ENCODE results near the gene SPANXC.
A peak's percentile ranks its signal among the peaks of the same experiment; 100 is the strongest.
"Not testable (repeated sequence)": the region's sequence is repeated elsewhere in the genome, so short reads cannot be mapped to it uniquely, and the experiment has no call there.

Gene SPANXC, protein sequence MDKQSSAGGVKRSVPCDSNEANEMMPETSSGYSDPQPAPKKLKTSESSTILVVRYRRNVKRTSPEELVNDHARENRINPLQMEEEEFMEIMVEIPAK

DNA sequence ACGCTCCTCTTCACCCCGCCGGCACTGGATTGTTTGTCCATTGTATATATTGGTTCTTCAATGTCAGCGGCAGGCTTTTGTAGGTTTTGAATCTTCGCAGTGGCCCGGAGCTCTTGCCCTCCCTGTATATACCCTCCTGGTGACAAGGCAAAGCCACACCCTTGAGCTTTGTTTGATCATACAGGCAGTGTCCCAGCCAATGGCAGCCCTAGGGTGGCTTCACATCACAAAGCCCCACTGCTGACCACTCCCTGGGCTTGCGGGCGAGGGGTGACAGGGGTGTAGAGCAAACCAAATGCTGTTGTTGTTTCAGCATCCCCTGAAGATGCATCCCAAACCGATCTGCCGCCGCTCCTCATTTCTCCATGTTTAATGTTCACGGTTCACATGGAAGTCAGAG lies at the start of gene SPANXC:
Gene SPANXC (minus strand): TSS at position 101 of the 400 bp plus-strand sequence. CDS start 60 bp downstream, at position 41.
- not testable (repeated sequence) for H3K4me3 ChIP-seq (ENCODE audit: low read depth, low read length); DNase-seq (ENCODE audit: low read depth)

- no peak for TF ChIP-seq CTCF (conservative IDR thresholded peaks at IDR 0.05; ENCODE audit: low read depth, low read length)
- no peak overlapping the region for H3K4me3 ChIP-seq (ENCODE audit: low read depth, low read length)
- DNase-seq (ENCODE audit: low read depth) = peak; percentile 4
Observed at GRCh38 chrX:141279476-141279875, 37.2 kb upstream of the SPANXC start.

GRCh38 chrX:141278306-141278705 lies 36.0 kb upstream of the SPANXC start:
- peak; percentile 36 for DNase-seq (ENCODE audit: low read depth)

DNA sequence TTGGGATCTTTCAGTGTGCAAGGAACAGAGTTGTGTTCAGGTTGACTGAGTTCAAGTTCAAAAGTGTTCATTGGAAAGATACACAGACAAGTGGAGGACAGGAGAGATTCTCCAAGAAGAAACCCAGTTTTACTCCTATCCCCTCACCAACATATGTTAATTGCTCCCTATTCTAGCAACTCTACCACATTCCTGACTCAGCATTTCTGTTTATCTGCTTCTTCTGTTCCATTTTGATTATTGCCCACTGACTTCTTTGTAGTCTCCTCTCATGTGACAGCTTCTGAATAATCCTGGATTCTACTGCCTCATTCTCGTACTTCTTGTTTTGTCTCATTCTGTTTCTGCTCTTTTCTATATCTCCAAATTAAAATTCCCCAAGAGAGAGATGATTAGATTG lies 15.8 kb upstream of the SPANXC start:
- no peak for TF ChIP-seq CTCF (conservative IDR thresholded peaks at IDR 0.05; ENCODE audit: low read depth, low read length)
- H3K4me3 ChIP-seq (ENCODE audit: low read depth, low read length) = no peak overlapping the region
- DNase-seq (ENCODE audit: low read depth) = no peak

More at GRCh38 chrX:141278306-141278705, 36.0 kb upstream of the SPANXC start:
- H3K4me3 ChIP-seq (ENCODE audit: low read depth, low read length) = no peak overlapping the region
- peak; percentile 79 for TF ChIP-seq CTCF (conservative IDR thresholded peaks at IDR 0.05; ENCODE audit: low read depth, low read length)

- TF ChIP-seq CTCF (conservative IDR thresholded peaks at IDR 0.05; ENCODE audit: low read depth, low read length) = no peak
- DNase-seq (ENCODE audit: low read depth) = no peak
- no peak overlapping the region for H3K4me3 ChIP-seq (ENCODE audit: low read depth, low read length)
Observed at GRCh38 chrX:141221611-141222010, 20.7 kb downstream of the SPANXC start.

DNA sequence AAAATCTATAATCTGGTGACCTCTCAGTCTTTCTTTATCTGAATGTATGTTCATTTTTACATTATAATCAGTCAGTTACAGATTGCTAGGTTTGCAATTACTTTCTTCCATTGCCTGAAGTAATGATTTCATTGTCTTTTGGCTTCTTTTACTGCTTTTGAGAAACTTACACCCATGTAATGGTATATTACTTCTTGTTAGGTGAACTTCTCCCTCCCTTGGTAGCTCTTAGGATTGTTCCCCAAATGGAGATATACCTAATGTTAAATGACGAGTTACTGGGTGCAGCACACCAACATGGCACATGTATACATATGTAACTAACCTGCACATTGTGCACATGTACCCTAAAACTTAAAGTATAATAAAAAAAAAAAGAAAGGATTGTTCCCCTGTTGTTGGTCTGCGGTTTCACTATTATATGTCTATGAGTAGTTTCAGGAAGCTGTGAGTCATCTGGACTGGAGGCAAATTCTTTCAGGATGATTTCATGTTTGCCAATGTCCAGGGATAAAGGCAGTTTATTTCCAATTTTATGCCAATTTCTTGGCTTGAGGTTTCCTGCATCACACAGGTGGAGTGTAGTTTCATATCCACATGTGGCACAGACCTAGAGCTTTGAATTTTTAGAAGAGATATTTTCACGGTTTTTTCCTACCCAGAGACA lies 21.8 kb downstream of the SPANXC start:
- no peak for TF ChIP-seq CTCF (conservative IDR thresholded peaks at IDR 0.05; ENCODE audit: low read depth, low read length)
- peak; percentile 69 for DNase-seq (ENCODE audit: low read depth)
- no peak overlapping the region for H3K4me3 ChIP-seq (ENCODE audit: low read depth, low read length)

GRCh38 chrX:141214196-141214595 lies 28.1 kb downstream of the SPANXC start:
- DNase-seq (ENCODE audit: low read depth) = no peak
- no peak for TF ChIP-seq CTCF (conservative IDR thresholded peaks at IDR 0.05; ENCODE audit: low read depth, low read length)
- H3K4me3 ChIP-seq (ENCODE audit: low read depth, low read length) = no peak overlapping the region
